Measurements from ENCODE around the gene ZDHHC11B.

- TF ChIP-seq USF1 (IDR thresholded peaks at IDR 0.05), result no peak
- no peak for TF ChIP-seq TAF1 (IDR thresholded peaks at IDR 0.05; ENCODE audit: low read depth)
- TF ChIP-seq MAX (IDR thresholded peaks at IDR 0.05), result no peak
- TF ChIP-seq RAD21 (IDR thresholded peaks at IDR 0.05; ENCODE audit: low read depth), result no peak
- TF ChIP-seq TCF12 (IDR thresholded peaks at IDR 0.05; ENCODE audit: low read depth), result no peak
- TF ChIP-seq CEBPB (IDR thresholded peaks at IDR 0.05), result no peak
- no peak for TF ChIP-seq EGR1 (IDR thresholded peaks at IDR 0.05)
Measured at GRCh38 chr5:763397-763796, 21.1 kb downstream of the ZDHHC11B start.
